Activated naive CD8-positive, alpha-beta T cell treated with anti-CD3 and anti-CD28 coated beads for 36 hours (primary cell): Measurements from ENCODE around the gene PSMA7. TPM values are rescaled to one million over a fixed set of nuclear protein-coding genes. Genes with fewer than 3 reads are reported as not detected.
A peak's percentile ranks its signal among the peaks of the same experiment; 100 is the strongest.
"Not testable (repeated sequence)": the region's sequence is repeated elsewhere in the genome, so short reads cannot be mapped to it uniquely, and the experiment has no call there.

Source experiments
- DNase-seq: peaks from one replicate; pipeline ENCODE4 v3.0.0; 2021
- H3K27ac Mint-ChIP-seq: one replicate; pipeline ENCODE4 v1.8.0; 2022; ENCODE audit warnings: mild to moderate bottlenecking, moderate library complexity, mixed read lengths
- H3K27me3 Mint-ChIP-seq: one replicate; pipeline ENCODE4 v1.8.0; 2022; ENCODE audit warnings: mild to moderate bottlenecking, mixed read lengths
- H3K36me3 Mint-ChIP-seq: one replicate; pipeline ENCODE4 v1.8.0; 2021; ENCODE audit warnings: mild to moderate bottlenecking, mixed read lengths
- H3K4me1 Mint-ChIP-seq: one replicate; pipeline ENCODE4 v1.8.0; 2021; ENCODE audit warnings: mixed read lengths
- H3K4me3 Mint-ChIP-seq: one replicate; pipeline ENCODE4 v1.8.0; 2022; ENCODE audit warnings: mild to moderate bottlenecking, moderate library complexity, mixed read lengths
- H3K9me3 Mint-ChIP-seq: one replicate; pipeline ENCODE4 v1.8.0; 2022; ENCODE audit warnings: mixed read lengths
- total RNA-seq, 2 experiments: library from RNA; stranded (reverse); gene quantifications; one replicate each; pipeline ENCODE4 v1.2.3, GENCODE V29; 2021

Gene PSMA7
- total RNA-seq, 2 experiments from 2014 or later = 362 to 367 TPM

DNA sequence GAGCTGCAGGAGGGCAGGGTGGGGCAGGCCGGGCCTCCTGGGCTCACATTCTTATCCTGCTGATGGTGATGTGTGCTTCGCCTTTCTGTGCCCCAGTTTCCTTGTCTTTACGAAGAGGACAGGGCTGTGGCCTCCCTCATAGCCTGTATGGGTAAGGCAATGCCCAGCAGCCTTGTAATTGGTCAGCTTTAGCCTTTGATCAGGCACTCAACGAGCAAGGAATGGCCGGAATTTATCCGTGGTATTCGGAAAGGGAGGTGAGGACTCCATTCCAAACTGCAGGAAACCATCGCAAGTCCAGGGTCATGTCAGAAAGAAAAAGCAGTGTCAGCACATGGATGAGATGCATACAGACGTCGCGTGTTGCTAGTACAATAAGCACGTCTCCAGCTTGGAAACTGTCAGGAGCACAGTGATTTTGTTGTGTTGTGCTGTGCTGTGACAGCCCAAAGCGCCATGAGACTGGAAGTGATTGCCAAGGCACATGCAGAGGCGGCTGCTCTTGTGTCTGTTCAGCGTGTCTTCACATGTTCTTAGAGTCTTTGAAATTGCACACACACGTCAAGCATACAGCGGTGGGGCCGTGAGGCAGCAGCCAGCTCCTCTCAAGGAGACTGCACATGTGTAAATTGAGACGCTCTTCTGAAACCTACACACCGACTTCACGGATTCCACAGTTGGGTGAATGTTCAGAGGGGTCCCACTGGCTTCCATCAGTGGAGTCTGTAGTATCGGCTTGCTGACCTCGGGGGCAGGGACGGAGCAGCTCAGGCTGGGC is 6.5 kb upstream of the PSMA7 start:
- Mint-ChIP-seq H3K27ac (no peak overlapping the region), H3K27me3 (no peaks in the 10 kb centered on the region), H3K9me3 (peaks cover 5% of the 10 kb centered on the region), H3K36me3 (peaks cover 32% of the 10 kb centered on the region), H3K4me1 (peaks cover 29% of the 10 kb centered on the region), H3K4me3 (no peak overlapping the region)
- DNase-seq = no peak

DNA sequence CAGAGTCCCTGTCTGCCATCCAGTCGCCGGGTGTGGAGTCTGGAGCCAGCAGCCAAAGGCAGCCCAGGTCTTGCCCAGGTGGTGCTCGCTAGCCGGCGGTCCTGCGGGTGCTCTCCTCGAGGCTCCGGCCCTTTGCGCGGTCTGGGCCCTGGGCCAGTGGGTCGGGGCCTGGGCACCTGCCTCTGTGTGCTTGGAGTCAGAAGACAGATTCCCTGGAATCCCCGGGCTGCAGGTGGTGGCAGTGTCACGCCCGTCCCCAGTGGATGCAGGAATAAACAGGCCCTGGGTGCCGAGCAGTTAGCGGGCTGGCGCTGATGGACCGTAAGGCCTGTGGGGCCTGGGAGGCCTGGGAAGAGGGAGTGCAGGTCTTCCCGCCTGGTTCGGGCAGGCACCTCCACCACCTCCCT is 5.7 kb upstream of the PSMA7 start:
- Mint-ChIP-seq H3K27me3 (no peaks in the 10 kb centered on the region), H3K4me3 (no peak overlapping the region), H3K36me3 (peaks cover 28% of the 10 kb centered on the region), H3K4me1 (peaks cover 30% of the 10 kb centered on the region), H3K27ac (no peak overlapping the region), H3K9me3 (peaks cover 5% of the 10 kb centered on the region)
- DNase-seq = no peak

GRCh38 chr20:62148383-62148782 is 5.2 kb upstream of the PSMA7 start:
- H3K9me3 Mint-ChIP-seq, H3K4me3 Mint-ChIP-seq, H3K27ac Mint-ChIP-seq, DNase-seq, H3K27me3 Mint-ChIP-seq: not testable (repeated sequence)
- Mint-ChIP-seq H3K36me3 (peaks cover 23% of the 10 kb centered on the region), H3K4me1 (peaks cover 30% of the 10 kb centered on the region)

DNA sequence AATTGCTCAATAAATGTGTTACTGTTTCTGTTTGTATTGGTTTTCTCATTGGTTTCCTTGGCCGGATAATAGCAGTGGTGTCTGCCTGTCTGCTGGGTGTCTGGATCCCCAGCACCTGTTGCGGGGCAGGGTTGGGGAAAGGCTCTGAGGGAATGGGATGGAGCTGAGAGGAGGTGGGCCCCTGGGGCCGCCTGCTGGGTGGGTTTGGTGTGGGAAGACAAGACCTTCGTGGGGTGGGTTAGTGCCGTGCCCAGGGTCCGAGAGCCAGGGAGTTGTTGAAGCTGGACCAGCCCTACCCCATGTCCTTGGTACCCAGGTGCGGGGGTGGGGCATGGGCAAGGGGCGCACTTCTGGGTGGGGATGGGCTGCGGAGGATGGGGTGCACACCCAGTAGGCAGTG is 4.3 kb upstream of the PSMA7 start:
- Mint-ChIP-seq H3K4me1 (peaks cover 30% of the 10 kb centered on the region), H3K36me3 (peaks cover 15% of the 10 kb centered on the region), H3K9me3 (peaks cover 1% of the 10 kb centered on the region), H3K27me3 (no peaks in the 10 kb centered on the region), H3K4me3 (no peak overlapping the region), H3K27ac (no peak overlapping the region)
- no peak for DNase-seq

DNA sequence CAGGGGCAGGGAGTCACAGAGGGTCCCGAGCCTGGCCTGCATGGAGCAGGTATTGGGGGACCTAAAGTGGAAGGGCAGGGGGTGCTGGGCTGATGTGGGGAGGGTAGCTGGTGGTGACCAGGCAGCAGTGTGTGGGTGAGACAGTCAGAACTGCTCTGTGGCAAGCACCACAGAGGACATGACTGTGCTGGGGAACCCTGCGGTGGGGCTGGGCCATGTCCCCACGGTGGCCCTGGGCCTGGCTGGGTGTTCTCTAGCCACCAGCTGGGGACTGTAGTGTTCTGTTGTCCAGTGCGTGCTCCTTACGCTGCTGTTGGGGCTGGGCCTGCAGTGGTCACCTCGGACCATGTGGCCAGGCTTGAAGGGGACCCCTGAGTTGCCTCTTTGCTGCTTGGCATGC is 3.9 kb upstream of the PSMA7 start:
- Mint-ChIP-seq H3K27ac (no peak overlapping the region), H3K9me3 (no peaks in the 10 kb centered on the region), H3K36me3 (peaks cover 13% of the 10 kb centered on the region), H3K4me1 (peaks cover 31% of the 10 kb centered on the region), H3K27me3 (no peaks in the 10 kb centered on the region), H3K4me3 (no peak overlapping the region)
- DNase-seq = no peak

GRCh38 chr20:62146019-62146755 is 3.0 kb upstream of the PSMA7 start:
- peaks cover 41% of the 10 kb centered on the region for H3K4me1 Mint-ChIP-seq
- H3K27ac Mint-ChIP-seq = no peak overlapping the region
- H3K27me3 Mint-ChIP-seq = no peaks in the 10 kb centered on the region
- H3K4me3 Mint-ChIP-seq = no peak overlapping the region
- no peaks in the 10 kb centered on the region for H3K9me3 Mint-ChIP-seq
- peaks cover 18% of the 10 kb centered on the region for H3K36me3 Mint-ChIP-seq
- no peak for DNase-seq

GRCh38 chr20:62145688-62146018 is 2.5 kb upstream of the PSMA7 start:
- H3K9me3 Mint-ChIP-seq = no peaks in the 10 kb centered on the region
- peak overlapping the region; percentile 81 for H3K4me3 Mint-ChIP-seq
- H3K4me1 Mint-ChIP-seq = peaks cover 45% of the 10 kb centered on the region
- no peak for DNase-seq
- H3K27ac Mint-ChIP-seq = no peak overlapping the region
- H3K27me3 Mint-ChIP-seq = no peaks in the 10 kb centered on the region
- peaks cover 20% of the 10 kb centered on the region for H3K36me3 Mint-ChIP-seq

DNA sequence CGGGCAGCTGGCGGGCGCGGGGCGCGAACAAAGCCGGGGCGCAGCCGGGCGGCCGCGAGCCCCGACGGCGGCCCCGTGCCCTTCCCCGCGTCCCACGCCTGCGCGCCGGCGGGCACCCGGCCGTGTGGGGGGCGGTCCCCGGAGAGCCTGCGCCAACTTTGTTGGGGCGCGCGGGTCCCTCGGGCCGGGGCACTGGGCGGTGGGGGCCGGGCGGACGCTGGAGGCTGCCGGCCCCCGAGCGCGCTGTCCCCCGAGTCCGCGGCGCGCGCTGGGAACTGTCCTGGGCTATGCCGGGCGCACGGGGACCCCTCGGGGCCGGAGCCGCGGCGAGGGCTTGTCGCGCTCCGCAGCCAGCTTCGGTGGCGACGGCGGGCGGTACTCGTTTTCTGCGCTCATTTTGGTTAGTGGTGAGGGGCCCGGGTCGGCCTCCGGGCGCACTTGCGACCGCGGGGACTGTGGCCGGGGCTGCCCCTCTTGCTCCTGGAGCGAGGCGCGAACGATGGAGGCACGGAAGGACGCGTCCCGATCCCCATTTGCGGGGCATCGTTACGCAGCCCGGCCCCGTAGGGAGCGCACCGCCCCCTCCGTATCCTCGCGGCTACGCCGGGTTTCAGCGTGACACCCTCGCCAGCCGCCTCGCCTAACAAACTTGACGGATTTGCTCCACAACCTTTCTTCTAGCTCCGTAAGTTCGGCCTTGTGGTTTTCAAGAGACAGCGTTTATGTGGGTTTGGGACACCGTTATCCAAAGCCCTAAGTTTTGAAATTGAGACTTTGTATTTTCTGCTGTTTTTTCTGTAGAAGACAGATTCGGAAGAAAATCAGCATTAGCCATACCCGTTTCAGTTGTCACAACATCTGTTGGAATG is 997 bp upstream of the PSMA7 start:
- peaks cover 49% of the 10 kb centered on the region for H3K4me1 Mint-ChIP-seq
- DNase-seq = peak; percentile 70
- H3K4me3 Mint-ChIP-seq = peak overlapping the region; percentile 81
- no peaks in the 10 kb centered on the region for H3K27me3 Mint-ChIP-seq
- H3K9me3 Mint-ChIP-seq = no peaks in the 10 kb centered on the region
- peak overlapping the region; percentile 73 for H3K27ac Mint-ChIP-seq
- peaks cover 28% of the 10 kb centered on the region for H3K36me3 Mint-ChIP-seq

GRCh38 chr20:62142252-62143080 is 728 bp downstream of the PSMA7 start:
- peaks cover 48% of the 10 kb centered on the region for H3K4me1 Mint-ChIP-seq
- H3K4me3 Mint-ChIP-seq = peak overlapping the region; percentile 92
- H3K27ac Mint-ChIP-seq = peak overlapping the region; percentile 93
- H3K27me3 Mint-ChIP-seq = no peaks in the 10 kb centered on the region
- H3K9me3 Mint-ChIP-seq = no peaks in the 10 kb centered on the region
- DNase-seq = peak; percentile 19
- H3K36me3 Mint-ChIP-seq = peaks cover 37% of the 10 kb centered on the region

GRCh38 chr20:62141397-62142251 is 1.6 kb downstream of the PSMA7 start:
- Mint-ChIP-seq H3K4me1 (peaks cover 44% of the 10 kb centered on the region), H3K27ac (peak overlapping the region; percentile 93), H3K4me3 (peak overlapping the region; percentile 92), H3K9me3 (no peaks in the 10 kb centered on the region), H3K36me3 (peaks cover 43% of the 10 kb centered on the region), H3K27me3 (no peaks in the 10 kb centered on the region)
- peak; percentile 23 for DNase-seq

DNA sequence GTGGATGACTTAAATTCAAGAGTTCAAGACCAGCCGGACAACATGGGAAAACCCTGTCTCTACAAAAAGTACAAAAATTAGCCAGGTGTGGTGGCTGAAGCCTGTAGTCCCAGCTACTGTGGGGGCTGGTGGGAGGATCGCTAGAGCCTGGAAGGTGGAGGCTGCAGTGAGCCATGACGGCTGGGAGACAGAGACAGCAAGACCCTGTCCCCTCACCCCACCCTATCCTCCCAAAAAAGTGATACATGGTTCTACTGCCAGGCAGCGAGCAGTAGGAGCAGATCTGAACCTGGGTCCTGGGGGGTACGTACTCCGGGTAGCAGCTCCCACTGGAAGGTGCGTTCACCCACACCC is 2.2 kb downstream of the PSMA7 start:
- Mint-ChIP-seq H3K36me3 (peaks cover 46% of the 10 kb centered on the region), H3K4me1 (peaks cover 45% of the 10 kb centered on the region)
- DNase-seq = no peak

GRCh38 chr20:62139636-62140035 is 3.6 kb downstream of the PSMA7 start:
- DNase-seq = no peak
- H3K9me3 Mint-ChIP-seq = no peaks in the 10 kb centered on the region
- H3K4me3 Mint-ChIP-seq = no peak overlapping the region
- no peaks in the 10 kb centered on the region for H3K27me3 Mint-ChIP-seq
- H3K27ac Mint-ChIP-seq = peak overlapping the region; percentile 8
- H3K4me1 Mint-ChIP-seq = peaks cover 33% of the 10 kb centered on the region
- H3K36me3 Mint-ChIP-seq = peaks cover 44% of the 10 kb centered on the region

More for the DNA sequence above, 2.2 kb downstream of the PSMA7 start:
- Mint-ChIP-seq H3K27ac (peak overlapping the region; percentile 93), H3K4me3 (peak overlapping the region; percentile 92), H3K9me3 (no peaks in the 10 kb centered on the region), H3K27me3 (no peaks in the 10 kb centered on the region)

DNA sequence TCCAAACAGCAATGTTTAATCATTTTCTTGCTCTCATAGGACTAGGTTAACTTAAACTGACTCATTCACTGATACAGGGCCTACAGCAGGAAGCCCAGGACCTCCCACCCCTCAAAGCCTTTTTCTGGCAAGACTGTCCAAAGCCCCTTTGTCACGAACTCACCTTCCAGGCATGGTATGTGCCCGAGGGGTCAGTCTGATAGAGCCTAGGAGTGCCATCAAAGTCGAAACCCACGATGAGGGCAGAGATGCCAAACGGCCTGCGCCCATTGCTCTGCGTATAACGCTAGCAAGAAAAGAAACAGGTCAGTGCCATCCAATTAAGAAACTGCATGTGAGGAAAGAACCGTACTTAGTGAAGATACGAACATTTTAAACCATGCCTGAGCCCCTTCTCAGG is 4.3 kb downstream of the PSMA7 start:
- peaks cover 41% of the 10 kb centered on the region for H3K36me3 Mint-ChIP-seq
- no peak overlapping the region for H3K4me3 Mint-ChIP-seq
- peaks cover 36% of the 10 kb centered on the region for H3K4me1 Mint-ChIP-seq
- H3K27me3 Mint-ChIP-seq = no peaks in the 10 kb centered on the region
- no peaks in the 10 kb centered on the region for H3K9me3 Mint-ChIP-seq
- no peak overlapping the region for H3K27ac Mint-ChIP-seq
- no peak for DNase-seq

- peaks cover 43% of the 10 kb centered on the region for H3K36me3 Mint-ChIP-seq
- no peaks in the 10 kb centered on the region for H3K9me3 Mint-ChIP-seq
- H3K27ac Mint-ChIP-seq = no peak overlapping the region
- H3K4me1 Mint-ChIP-seq = peaks cover 43% of the 10 kb centered on the region
- no peak overlapping the region for H3K4me3 Mint-ChIP-seq
- no peak for DNase-seq
- no peaks in the 10 kb centered on the region for H3K27me3 Mint-ChIP-seq
Measured at GRCh38 chr20:62138204-62138543, 5.0 kb downstream of the PSMA7 start.
